ENCODE data around the gene HDDC2.

The HDDC2 gene

GRCh38 chr6:125339653-125340052 lies 37.9 kb upstream of the HDDC2 start:
- DNase-seq (ENCODE audit: low read depth): no peak
- H3K4me3 ChIP-seq (ENCODE audit: low read depth, low read length): no peak overlapping the region
- no peak for TF ChIP-seq CTCF (IDR thresholded peaks at IDR 0.05; ENCODE audit: control insufficient read depth, extremely low read depth, insufficient read depth)

- H3K4me3 ChIP-seq (ENCODE audit: low read depth, low read length): no peak overlapping the region
- no peak for TF ChIP-seq CTCF (IDR thresholded peaks at IDR 0.05; ENCODE audit: control insufficient read depth, extremely low read depth, insufficient read depth)
- no peak for DNase-seq (ENCODE audit: low read depth)
Observed at GRCh38 chr6:125338381-125338780, 36.6 kb upstream of the HDDC2 start.

- no peak for TF ChIP-seq CTCF (IDR thresholded peaks at IDR 0.05; ENCODE audit: control insufficient read depth, extremely low read depth, insufficient read depth)
Observed at GRCh38 chr6:125337706-125338105, 35.9 kb upstream of the HDDC2 start.

GRCh38 chr6:125332664-125333063 lies 30.9 kb upstream of the HDDC2 start:
- H3K4me3 ChIP-seq (ENCODE audit: low read depth, low read length): no peak overlapping the region
- no peak for TF ChIP-seq CTCF (IDR thresholded peaks at IDR 0.05; ENCODE audit: control insufficient read depth, extremely low read depth, insufficient read depth)
- no peak for DNase-seq (ENCODE audit: low read depth)

More at GRCh38 chr6:125337706-125338105, 35.9 kb upstream of the HDDC2 start:
- no peak for DNase-seq (ENCODE audit: low read depth)
- no peak overlapping the region for H3K4me3 ChIP-seq (ENCODE audit: low read depth, low read length)

- no peak for TF ChIP-seq CTCF (IDR thresholded peaks at IDR 0.05; ENCODE audit: control insufficient read depth, extremely low read depth, insufficient read depth)
- no peak overlapping the region for H3K4me3 ChIP-seq (ENCODE audit: low read depth, low read length)
- no peak for DNase-seq (ENCODE audit: low read depth)
Observed at GRCh38 chr6:125325586-125325985, 23.8 kb upstream of the HDDC2 start.

- no peak overlapping the region for H3K4me3 ChIP-seq (ENCODE audit: low read depth, low read length)
- no peak for TF ChIP-seq CTCF (IDR thresholded peaks at IDR 0.05; ENCODE audit: control insufficient read depth, extremely low read depth, insufficient read depth)
- DNase-seq (ENCODE audit: low read depth): no peak
Observed at GRCh38 chr6:125323376-125323775, 21.6 kb upstream of the HDDC2 start.

- H3K4me3 ChIP-seq (ENCODE audit: low read depth, low read length): no peak overlapping the region
- no peak for TF ChIP-seq CTCF (IDR thresholded peaks at IDR 0.05; ENCODE audit: control insufficient read depth, extremely low read depth, insufficient read depth)
- DNase-seq (ENCODE audit: low read depth): no peak
Observed at GRCh38 chr6:125316621-125317020, 14.9 kb upstream of the HDDC2 start.

Data from LNCaP clone FGC (cell line).